CD4-positive, alpha-beta T cell (primary cell): ENCODE measurements around the gene PPM1J. TPM values are rescaled to one million over a fixed set of nuclear protein-coding genes. Genes with fewer than 3 reads are reported as not detected.

Source experiments
- ATAC-seq: fragments of 200-7000 bp; cut with Tn5 transposase; one replicate; pipeline ENCODE4 v1.10.0; 2022; ENCODE audit warnings: mild to moderate bottlenecking; ENCODE audit not compliant: poor library complexity
- CTCF ChIA-PET: fragments of 350-600 bp; sonication (Branson Sonifier 250); formaldehyde crosslinking; loops from one replicate; lab custom pipeline; 2021; ENCODE audit warnings: antibody characterized with exemption, inconsistent platforms; lab: Charles Lee
- POLR2A ChIA-PET: fragments of 350-600 bp; sonication (Branson Sonifier 250); formaldehyde crosslinking; loops from one replicate; lab custom pipeline; 2021; ENCODE audit warnings: antibody characterized with exemption, inconsistent platforms; lab: Charles Lee
- DNase-seq, 14 experiments: peaks; one replicate each; pipeline ENCODE4 v3.0.0-alpha.2; 2013 to 2020; ENCODE audit warnings: mixed read lengths in 2 of 14
- H3K27ac ChIP-seq, 2 donors: one replicate each; pipeline versions ENCODE4 v1.5.1 to v1.7.0; 2013; ENCODE audit warnings: low read length in 2 of 2, low read depth in 1 of 2, mild to moderate bottlenecking in 1 of 2
- H3K27me3 ChIP-seq, 2 experiments: 1 replicate in 1 of 2; 2 replicates in 1 of 2; pipeline versions ENCODE4 v1.6.1 to v1.7.0; 2013; ENCODE audit warnings: low read length in 2 of 2, control low read depth in 1 of 2, mild to moderate bottlenecking in 1 of 2, moderate library complexity in 1 of 2; ENCODE audit not compliant: insufficient read depth in 2 of 2, control insufficient read depth in 1 of 2
- H3K36me3 ChIP-seq: one replicate; pipeline ENCODE4 v1.6.1; 2013; ENCODE audit warnings: low read length, control low read depth; ENCODE audit not compliant: insufficient read depth
- H3K4me1 ChIP-seq: one replicate; pipeline ENCODE4 v1.6.1; 2013; ENCODE audit warnings: low read length, control low read depth; ENCODE audit not compliant: insufficient read depth
- H3K4me3 ChIP-seq: one replicate; pipeline ENCODE4 v1.5.1; 2013; ENCODE audit warnings: mild to moderate bottlenecking, low read length, moderate library complexity
- H3K9me3 ChIP-seq, 2 experiments: 1 replicate in 1 of 2; 2 replicates in 1 of 2; pipeline versions ENCODE4 v1.6.1 to v1.7.0; 2013; ENCODE audit warnings: low read length in 2 of 2, mild to moderate bottlenecking in 2 of 2, control low read depth in 1 of 2, moderate library complexity in 1 of 2; ENCODE audit not compliant: control insufficient read depth in 1 of 2, insufficient read depth in 1 of 2
- H3K27ac Mint-ChIP-seq: one replicate; pipeline ENCODE4 v1.8.0; 2020; ENCODE audit warnings: mixed read lengths
- H3K27me3 Mint-ChIP-seq: one replicate; pipeline ENCODE4 v1.8.0; 2021; ENCODE audit warnings: mixed read lengths
- H3K36me3 Mint-ChIP-seq: one replicate; pipeline ENCODE4 v1.8.0; 2021; ENCODE audit warnings: low read depth, mixed read lengths
- H3K4me1 Mint-ChIP-seq: one replicate; pipeline ENCODE4 v1.8.0; 2021; ENCODE audit warnings: low read depth, mixed read lengths
- H3K4me3 Mint-ChIP-seq: one replicate; pipeline ENCODE4 v1.8.0; 2020; ENCODE audit warnings: mild to moderate bottlenecking, mixed read lengths
- H3K9me3 Mint-ChIP-seq: one replicate; pipeline ENCODE4 v1.8.0; 2020; ENCODE audit warnings: mixed read lengths
- CTCF ChIP-seq: fragments of 200-600 bp; IDR thresholded peaks from one replicate; pipeline ENCODE4 v1.8.0; 2022; ENCODE audit warnings: antibody characterized with exemption, mild to moderate bottlenecking
- intact Hi-C, 2 experiments: fragments of 100-400 bp; cut with DNase I in 1 of 2; cut with micrococcal nuclease in 1 of 2; formaldehyde crosslinking; loops; one replicate each; pipeline versions ENCODE4 v1.15.1 to v1.9.0; 2023 to 2025; cut with DNase I, micrococcal nuclease
- total RNA-seq, 174 experiments: library from RNA in 2 of 174; stranded (reverse) in 2 of 174; gene quantifications; one replicate each; pipeline ENCODE4 v1.2.3 and lab custom pipeline; 2021 to 2026

Gene PPM1J
- total RNA-seq, 2 experiments from 2014 or later = 0.39 to 0.49 TPM

- intact Hi-C loops = no loop called here
- no peak overlapping the region for H3K4me3 ChIP-seq
- no peak overlapping the region for H3K27ac ChIP-seq
- TF ChIP-seq CTCF = no peak
- H3K36me3 ChIP-seq = no peaks in the 10 kb centered on the region
- Mint-ChIP-seq H3K4me1 (no peaks in the 10 kb centered on the region), H3K36me3 (no peaks in the 10 kb centered on the region), H3K4me3 (no peak overlapping the region), H3K27ac (no peak overlapping the region), H3K27me3 (peaks cover 31% of the 10 kb centered on the region), H3K9me3 (no peaks in the 10 kb centered on the region)
- ChIA-PET CTCF (no interaction called here), POLR2A (no interaction called here)
- no peak for DNase-seq
- no peaks in the 10 kb centered on the region for H3K9me3 ChIP-seq
- ATAC-seq = no peak
- no peaks in the 10 kb centered on the region for H3K4me1 ChIP-seq
- peaks cover 0 to 9% of the 10 kb centered on the region in 2 experiments for H3K27me3 ChIP-seq
Measured at GRCh38 chr1:112761714-112762480, 46.8 kb upstream of the PPM1J start.

DNA sequence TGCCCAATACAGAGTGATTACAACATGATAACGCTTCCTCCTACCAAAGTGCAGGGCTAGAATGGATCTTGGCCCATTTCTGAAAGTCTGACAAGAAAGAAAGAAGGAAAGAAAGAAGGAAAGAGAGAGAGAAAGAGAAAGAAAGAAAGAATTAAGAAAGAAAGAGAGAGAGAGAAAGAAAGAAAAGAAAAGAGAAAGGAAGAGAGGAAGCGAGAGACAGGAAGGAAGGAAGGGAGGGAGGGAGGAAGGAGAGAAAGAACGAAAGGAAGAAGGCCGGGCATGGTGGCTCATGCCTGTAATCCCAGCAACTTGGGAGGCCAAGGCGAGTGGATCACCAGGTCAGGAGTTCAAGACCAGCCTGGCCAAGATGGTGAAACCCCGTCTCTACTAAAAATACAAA lies 44.1 kb upstream of the PPM1J start:
- intact Hi-C loops = no loop called here
- POLR2A ChIA-PET = no interaction called here
- Mint-ChIP-seq H3K4me3 (no peak overlapping the region), H3K4me1 (no peaks in the 10 kb centered on the region), H3K36me3 (no peaks in the 10 kb centered on the region), H3K9me3 (peaks cover 3% of the 10 kb centered on the region), H3K27me3 (peaks cover 50% of the 10 kb centered on the region), H3K27ac (no peak overlapping the region)
- Histone ChIP-seq H3K27me3 (peaks cover 3 to 13% of the 10 kb centered on the region in 2 experiments), H3K4me3 (no peak overlapping the region), H3K27ac (no peak overlapping the region), H3K9me3 (no peaks in the 10 kb centered on the region), H3K4me1 (no peaks in the 10 kb centered on the region), H3K36me3 (no peaks in the 10 kb centered on the region)
- no peak for DNase-seq
- CTCF ChIA-PET = no interaction called here
- TF ChIP-seq CTCF = no peak
- ATAC-seq = no peak

DNA sequence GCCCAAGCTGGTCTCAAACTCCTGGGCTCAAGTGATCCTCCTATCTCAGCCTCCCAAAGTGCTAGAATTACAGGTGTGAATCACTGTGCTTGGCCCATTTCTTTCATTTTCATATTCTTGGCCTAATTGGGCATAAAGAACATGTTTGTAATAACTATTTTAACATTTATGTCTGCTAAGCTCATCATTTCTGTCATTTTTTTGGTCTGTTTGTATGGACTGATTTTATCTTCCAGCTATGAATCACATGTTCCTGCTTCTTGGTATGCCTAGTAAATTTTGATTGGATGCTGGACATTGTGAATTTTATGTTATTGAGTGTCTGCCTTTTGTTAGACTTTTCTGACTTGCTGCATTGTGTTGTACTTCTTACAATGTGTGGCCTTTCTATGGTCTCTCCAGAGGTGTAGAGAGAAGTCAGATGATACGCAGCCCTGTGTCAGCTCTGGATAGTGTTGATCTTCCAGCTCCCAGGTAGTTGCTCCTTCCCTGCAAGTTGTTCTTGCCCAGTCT lies 39.0 kb upstream of the PPM1J start:
- H3K4me3 Mint-ChIP-seq = no peak overlapping the region
- H3K36me3 Mint-ChIP-seq = no peaks in the 10 kb centered on the region
- Histone ChIP-seq H3K27me3 (peaks cover 3 to 13% of the 10 kb centered on the region in 2 experiments), H3K27ac (no peak overlapping the region), H3K4me3 (no peak overlapping the region), H3K9me3 (peaks cover 0 to 7% of the 10 kb centered on the region in 2 experiments), H3K36me3 (no peaks in the 10 kb centered on the region), H3K4me1 (no peaks in the 10 kb centered on the region)
- CTCF ChIA-PET = no interaction called here
- no peaks in the 10 kb centered on the region for H3K4me1 Mint-ChIP-seq
- no peak for TF ChIP-seq CTCF
- intact Hi-C loops = no loop called here
- DNase-seq (no peak), ATAC-seq (no peak)
- H3K27me3 Mint-ChIP-seq = peaks cover 72% of the 10 kb centered on the region
- POLR2A ChIA-PET = interaction anchor here (0.8 kb wide), 1 partner anchor 1547 kb away, joined by 4 read pairs; no protein-coding TSS in a partner anchor
- H3K27ac Mint-ChIP-seq = no peak overlapping the region
- peaks cover 6% of the 10 kb centered on the region for H3K9me3 Mint-ChIP-seq
